22Rv1 (cell line): ENCODE measurements around the gene EFCAB8.

Experiments used
- CTCF ChIP-seq: fragments of 450-650 bp; IDR thresholded peaks from 2 replicates; pipeline ENCODE4 v1.5.1; 2017; ENCODE audit warnings: mild to moderate bottlenecking
- ZFX ChIP-seq: fragments of 450-650 bp; IDR thresholded peaks from 2 replicates; pipeline ENCODE4 v1.6.1; 2017; ENCODE audit warnings: antibody characterized with exemption, borderline replicate concordance

DNA sequence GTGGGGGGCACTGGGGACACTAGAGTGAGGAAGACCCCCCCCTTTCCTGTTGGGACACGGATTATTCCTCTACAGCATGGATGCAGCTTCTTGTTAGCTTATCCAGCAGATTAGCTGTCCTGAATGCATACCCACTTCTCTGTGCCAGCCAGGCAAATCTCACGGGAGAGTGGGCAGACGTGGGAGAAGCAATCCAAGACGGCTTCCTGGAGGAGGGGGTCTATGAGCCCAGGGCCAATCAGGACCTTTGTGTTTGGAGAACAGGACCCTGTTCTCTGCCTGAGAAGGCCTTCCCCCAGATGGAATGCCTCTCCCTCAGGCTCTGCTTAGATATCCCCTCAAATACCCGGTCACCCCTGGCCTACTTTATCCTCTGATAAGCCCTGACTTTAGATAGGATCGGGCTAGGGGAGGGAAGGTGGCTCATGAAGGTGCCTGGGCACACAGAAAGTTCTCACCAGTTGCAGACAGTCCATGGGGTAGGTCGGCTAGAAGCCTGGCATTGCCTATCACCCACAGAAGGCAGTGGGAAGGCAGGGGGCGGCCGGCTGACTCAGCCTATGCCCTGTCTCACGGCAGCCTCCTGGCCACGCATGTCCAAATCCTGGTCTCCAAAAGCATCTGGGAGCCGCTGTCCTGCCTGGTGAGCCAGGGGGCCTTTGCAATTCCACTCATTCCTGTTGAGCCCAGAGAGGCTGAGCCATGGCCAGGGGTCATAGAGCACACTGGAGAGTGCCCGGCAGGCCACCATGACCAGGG is 110.8 kb downstream of the EFCAB8 start:
- TF ChIP-seq CTCF (no peak), ZFX (no peak)
